ENCODE results near the gene FBXL15. TPM values are rescaled to one million over a fixed set of nuclear protein-coding genes. Genes with fewer than 3 reads are reported as not detected.
A peak's percentile ranks its signal among the peaks of the same experiment; 100 is the strongest.

Gene FBXL15
- total and polyA plus RNA-seq, 2 experiments from 2014 or later, result 17.7 to 23.1 TPM

DNA sequence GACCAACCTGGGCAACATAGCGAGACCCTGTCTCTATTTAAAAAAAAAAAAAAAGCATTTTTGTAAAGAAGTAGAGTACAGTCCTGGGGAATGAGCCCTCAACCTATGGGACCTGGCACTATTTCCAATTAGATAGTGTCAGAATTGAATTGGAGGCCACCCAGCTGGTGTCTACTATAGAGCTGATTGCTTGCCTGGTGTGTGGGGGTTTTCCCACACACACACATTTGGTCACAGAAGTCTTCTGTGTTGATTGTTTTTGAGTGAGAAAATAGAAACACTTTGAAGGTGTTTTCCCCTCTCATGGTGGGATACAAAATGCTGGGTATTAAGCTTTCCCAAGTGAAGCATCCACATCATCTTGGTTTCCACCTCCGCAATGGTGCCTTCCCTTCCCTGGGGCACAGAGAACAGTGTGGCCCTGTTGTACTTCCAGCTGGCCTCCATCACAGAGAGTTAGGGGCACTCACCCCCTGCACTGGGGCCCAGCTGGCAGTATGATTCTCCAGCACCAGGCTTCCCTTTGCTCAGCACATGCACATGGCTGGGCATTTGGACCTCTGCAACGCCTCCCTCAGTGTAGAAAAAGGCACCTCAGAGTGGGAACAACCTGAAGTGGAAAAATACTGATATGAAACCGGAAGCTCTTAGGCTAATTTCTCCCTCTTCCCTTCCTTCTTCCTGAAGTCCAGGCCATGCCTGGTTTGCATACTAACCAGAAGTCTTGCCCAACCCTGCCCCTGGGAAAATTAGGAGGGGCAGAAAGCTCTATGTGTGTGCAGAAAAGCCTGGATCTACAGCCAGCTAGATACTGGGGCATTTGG is 35.8 kb upstream of the FBXL15 start:
- in situ Hi-C loops (cut with MboI), result no loop called here
- H3K36me3 ChIP-seq (ENCODE audit: low read depth), result 0 out of 2 replicates have a peak, but pooled peaks cover 4% of the 10 kb centered on the region
- no peaks in the 10 kb centered on the region for H4K20me1 ChIP-seq (ENCODE audit: insufficient read depth)
- H3K27ac ChIP-seq, result no peak overlapping the region
- H3K9me2 ChIP-seq (ENCODE audit: insufficient read depth), result no peaks in the 10 kb centered on the region
- H3K4me1 ChIP-seq (ENCODE audit: insufficient read depth), result no peaks in the 10 kb centered on the region
- no peaks in the 10 kb centered on the region for H3K79me2 ChIP-seq (ENCODE audit: insufficient read depth)
- H3K4me3 ChIP-seq, result no peak overlapping the region
- H3K27me3 ChIP-seq (replicated peaks; ENCODE audit: insufficient read depth), result no peaks in the 10 kb centered on the region
- peak; percentile 42 for DNase-seq
- peaks cover 14% of the 10 kb centered on the region; the same call in 1 of the 2 replicates for H3F3A ChIP-seq (ENCODE audit: insufficient read depth)
- no peak overlapping the region for H3K4me2 ChIP-seq (ENCODE audit: unreplicated experiment)
- TF ChIP-seq EZH2 (IDR thresholded peaks at IDR 0.05; ENCODE audit: insufficient read depth, poor library complexity, severe bottlenecking) (no peak), EZH2phosphoT487 (IDR thresholded peaks at IDR 0.05; ENCODE audit: insufficient read depth, low read depth) (no peak)
- H2AFZ ChIP-seq, result no peak overlapping the region
- WGBS, 2 experiments (ENCODE audit: low coverage in 1 of 2, low lambda C conversion rate in 2 of 2, missing lambda C conversion rate in 2 of 2), result 65 to 71% methylated on average over 4 of the region's 4 CpGs
- no peaks in the 10 kb centered on the region for H3K9me3 ChIP-seq (ENCODE audit: low read depth)
- no peak overlapping the region for H3K9ac ChIP-seq

DNA sequence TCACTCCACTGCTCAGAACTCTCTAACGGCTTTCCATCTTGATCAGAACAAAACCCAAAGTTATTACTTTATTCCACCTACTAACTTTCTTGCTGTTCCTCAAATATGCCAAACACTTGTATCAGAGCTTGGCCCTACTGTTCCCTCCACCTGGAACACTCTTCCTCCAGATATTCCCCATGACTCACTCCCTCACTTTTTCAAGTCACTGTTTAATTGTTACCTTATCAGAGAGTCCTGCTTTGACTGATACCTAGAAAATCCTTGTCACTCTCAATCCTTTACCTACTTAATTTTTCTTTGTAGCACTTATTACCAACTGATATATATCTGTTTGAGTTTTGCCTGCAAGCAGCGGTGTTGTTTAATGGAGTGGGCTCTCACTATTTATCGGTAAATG is 30.7 kb upstream of the FBXL15 start:
- no peak overlapping the region for H3K4me3 ChIP-seq
- no peak overlapping the region for H3K27ac ChIP-seq
- H3F3A ChIP-seq (ENCODE audit: insufficient read depth), result peaks cover 7% of the 10 kb centered on the region; the same call in 1 of the 2 replicates
- TF ChIP-seq EZH2phosphoT487 (IDR thresholded peaks at IDR 0.05; ENCODE audit: insufficient read depth, low read depth), result no peak
- no peak for TF ChIP-seq EZH2 (IDR thresholded peaks at IDR 0.05; ENCODE audit: insufficient read depth, poor library complexity, severe bottlenecking)
- no peaks in the 10 kb centered on the region for H3K36me3 ChIP-seq (ENCODE audit: low read depth)
- H3K27me3 ChIP-seq (replicated peaks; ENCODE audit: insufficient read depth), result no peaks in the 10 kb centered on the region
- no peaks in the 10 kb centered on the region for H3K79me2 ChIP-seq (ENCODE audit: insufficient read depth)
- no peak overlapping the region for H2AFZ ChIP-seq
- H3K9me2 ChIP-seq (ENCODE audit: insufficient read depth), result no peaks in the 10 kb centered on the region
- no peaks in the 10 kb centered on the region for H4K20me1 ChIP-seq (ENCODE audit: insufficient read depth)
- H3K9me3 ChIP-seq (ENCODE audit: low read depth), result no peaks in the 10 kb centered on the region
- in situ Hi-C loops (cut with MboI), result no loop called here
- no peak for DNase-seq
- no peak overlapping the region for H3K4me2 ChIP-seq (ENCODE audit: unreplicated experiment)
- no peak overlapping the region for H3K9ac ChIP-seq
- 0 out of 2 replicates have a peak, but pooled peaks cover 5% of the 10 kb centered on the region for H3K4me1 ChIP-seq (ENCODE audit: insufficient read depth)
- WGBS, 2 experiments (ENCODE audit: low coverage in 1 of 2, low lambda C conversion rate in 2 of 2, missing lambda C conversion rate in 2 of 2), result 50 to 52% methylated on average over 3 of the region's 3 CpGs

DNA sequence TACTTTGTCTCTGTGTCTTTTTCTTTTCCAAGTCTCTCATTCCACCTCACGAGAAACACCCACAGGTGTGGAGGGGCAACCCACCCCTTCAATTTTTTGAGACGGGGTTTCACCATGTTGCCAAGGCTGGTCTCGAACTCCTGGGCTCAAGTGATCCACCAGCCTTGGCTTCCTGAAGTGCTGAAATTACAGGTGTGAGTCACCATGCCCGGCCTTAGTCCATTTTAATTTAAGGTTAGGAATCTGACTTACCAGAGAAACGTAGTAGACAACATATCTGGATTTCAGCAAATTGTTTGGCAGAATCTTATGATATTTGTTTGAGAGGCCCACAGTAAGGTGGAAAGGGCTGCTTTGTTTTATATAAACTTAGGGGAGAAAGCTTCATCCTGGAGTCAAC is 28.3 kb upstream of the FBXL15 start:
- in situ Hi-C loops (cut with MboI), result no loop called here
- H3K27ac ChIP-seq, result no peak overlapping the region
- H3K9me2 ChIP-seq (ENCODE audit: insufficient read depth), result no peaks in the 10 kb centered on the region
- no peaks in the 10 kb centered on the region for H3K36me3 ChIP-seq (ENCODE audit: low read depth)
- 0 out of 2 replicates have a peak, but pooled peaks cover 7% of the 10 kb centered on the region for H3F3A ChIP-seq (ENCODE audit: insufficient read depth)
- H3K4me1 ChIP-seq (ENCODE audit: insufficient read depth), result peaks cover 11% of the 10 kb centered on the region; the same call in 1 of the 2 replicates
- no peak overlapping the region for H3K9ac ChIP-seq
- no peaks in the 10 kb centered on the region for H3K9me3 ChIP-seq (ENCODE audit: low read depth)
- no peak overlapping the region for H2AFZ ChIP-seq
- H3K79me2 ChIP-seq (ENCODE audit: insufficient read depth), result peaks cover 11% of the 10 kb centered on the region
- H3K27me3 ChIP-seq (replicated peaks; ENCODE audit: insufficient read depth), result no peaks in the 10 kb centered on the region
- no peaks in the 10 kb centered on the region for H4K20me1 ChIP-seq (ENCODE audit: insufficient read depth)
- DNase-seq, result no peak
- no peak overlapping the region for H3K4me2 ChIP-seq (ENCODE audit: unreplicated experiment)
- no peak overlapping the region for H3K4me3 ChIP-seq
- 66 to 80% methylated on average over 5 of the region's 5 CpGs for WGBS, 2 experiments (ENCODE audit: low coverage in 1 of 2, low lambda C conversion rate in 2 of 2, missing lambda C conversion rate in 2 of 2)
- no peak for TF ChIP-seq EZH2phosphoT487 (IDR thresholded peaks at IDR 0.05; ENCODE audit: insufficient read depth, low read depth)
- no peak for TF ChIP-seq EZH2 (IDR thresholded peaks at IDR 0.05; ENCODE audit: insufficient read depth, poor library complexity, severe bottlenecking)

DNA sequence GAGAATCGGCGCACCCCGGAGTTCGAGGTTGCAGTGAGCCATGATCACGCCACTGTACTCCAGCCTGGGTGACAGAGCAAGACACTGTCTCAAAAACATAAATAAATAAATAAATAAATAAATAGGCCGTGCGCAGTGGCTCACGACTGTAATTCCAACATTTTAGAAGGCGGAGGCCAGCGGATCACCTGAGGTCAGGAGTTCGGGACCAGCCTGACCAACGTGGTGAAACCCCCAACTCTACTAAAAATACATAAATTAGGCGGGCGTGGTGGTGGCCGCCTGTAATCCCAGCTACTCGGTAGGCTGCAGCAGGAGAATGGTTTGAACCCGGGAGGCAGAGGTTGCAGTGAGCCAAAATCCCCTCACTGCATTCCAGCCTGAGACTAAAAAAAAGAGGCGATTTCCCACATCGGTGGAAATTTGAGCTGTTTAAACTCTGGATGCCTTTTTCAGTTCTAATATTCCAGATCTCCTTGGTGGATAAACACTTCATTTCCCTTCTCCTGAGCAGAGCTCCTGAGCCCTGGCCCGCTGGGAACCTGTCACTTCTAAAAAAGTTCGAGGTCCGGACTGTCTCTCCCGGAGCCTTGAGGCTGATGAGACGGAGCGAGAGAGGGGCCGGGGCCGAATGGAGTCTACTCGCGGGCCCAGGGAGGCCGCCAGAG is 27.1 kb upstream of the FBXL15 start:
- Histone ChIP-seq H3F3A (ENCODE audit: insufficient read depth) (0 out of 2 replicates have a peak, but pooled peaks cover 7% of the 10 kb centered on the region), H2AFZ (peak overlapping the region; percentile 95), H3K9ac (peak overlapping the region; percentile 88), H4K20me1 (ENCODE audit: insufficient read depth) (no peaks in the 10 kb centered on the region), H3K27ac (peak overlapping the region; percentile 87), H3K4me3 (peak overlapping the region; percentile 87), H3K4me2 (ENCODE audit: unreplicated experiment) (peak overlapping the region; percentile 99), H3K36me3 (ENCODE audit: low read depth) (no peaks in the 10 kb centered on the region), H3K79me2 (ENCODE audit: insufficient read depth) (peaks cover 14% of the 10 kb centered on the region), H3K9me2 (ENCODE audit: insufficient read depth) (no peaks in the 10 kb centered on the region), H3K27me3 (replicated peaks; ENCODE audit: insufficient read depth) (no peaks in the 10 kb centered on the region), H3K9me3 (ENCODE audit: low read depth) (no peaks in the 10 kb centered on the region), H3K4me1 (ENCODE audit: insufficient read depth) (peaks cover 11% of the 10 kb centered on the region; the same call in 1 of the 2 replicates)
- TF ChIP-seq EZH2phosphoT487 (IDR thresholded peaks at IDR 0.05; ENCODE audit: insufficient read depth, low read depth) (no peak), EZH2 (IDR thresholded peaks at IDR 0.05; ENCODE audit: insufficient read depth, poor library complexity, severe bottlenecking) (no peak)
- no peak for DNase-seq
- in situ Hi-C loops (cut with MboI), result no loop called here
- WGBS, 2 experiments (ENCODE audit: low coverage in 1 of 2, low lambda C conversion rate in 2 of 2, missing lambda C conversion rate in 2 of 2), result 31 to 33% methylated on average over 28 to 30 of the region's 30 CpGs
